HEK293 (cell line): Measurements from ENCODE around the gene DOK4.
A peak's percentile ranks its signal among the peaks of the same experiment; 100 is the strongest.

Source experiments
- GLIS2 ChIP-seq: fragments of 450-650 bp; formaldehyde crosslinking; IDR thresholded peaks from 2 replicates; pipeline ENCODE4 v1.5.1; 2016; ENCODE audit warnings: missing biosample characterization, missing genetic modification characterization
- HOXD13 ChIP-seq: sonication (generic); formaldehyde crosslinking; IDR thresholded peaks from 2 replicates; pipeline ENCODE4 v1.8.0; 2022; ENCODE audit warnings: missing genetic modification reagents, borderline replicate concordance
- SCRT2 ChIP-seq: fragments of 450-650 bp; formaldehyde crosslinking; IDR thresholded peaks from 2 replicates; pipeline ENCODE4 v1.5.1; 2016; ENCODE audit warnings: missing biosample characterization, missing genetic modification characterization
- SETDB1 ChIP-seq: IDR thresholded peaks from one replicate; pipeline ENCODE4 v1.6.1; 2017; ENCODE audit warnings: mild to moderate bottlenecking, low read length, moderate library complexity, mixed read lengths; ENCODE audit not compliant: insufficient read length
- SP2 ChIP-seq: fragments of 450-650 bp; formaldehyde crosslinking; IDR thresholded peaks from 2 replicates; pipeline ENCODE4 v1.5.1; 2016; ENCODE audit warnings: missing biosample characterization, missing genetic modification characterization
- SP3 ChIP-seq: fragments of 450-650 bp; formaldehyde crosslinking; IDR thresholded peaks from 2 replicates; pipeline ENCODE4 v1.5.1; 2016; ENCODE audit warnings: missing biosample characterization, missing genetic modification characterization
- ZBTB21 ChIP-seq: fragments of 450-650 bp; formaldehyde crosslinking; IDR thresholded peaks from 2 replicates; pipeline ENCODE4 v1.5.1; 2017; ENCODE audit warnings: missing biosample characterization, missing genetic modification characterization
- ZNF16 ChIP-seq: fragments of 450-650 bp; formaldehyde crosslinking; IDR thresholded peaks from 2 replicates; pipeline ENCODE4 v1.5.1; 2016; ENCODE audit warnings: low read depth, missing biosample characterization, missing genetic modification characterization
- ZNF211 ChIP-seq: fragments of 450-650 bp; formaldehyde crosslinking; IDR thresholded peaks from 2 replicates; pipeline ENCODE4 v1.5.1; 2016; ENCODE audit warnings: low read depth, missing biosample characterization, missing genetic modification characterization
- ZNF214 ChIP-seq: fragments of 450-650 bp; formaldehyde crosslinking; IDR thresholded peaks from 2 replicates; pipeline ENCODE4 v1.5.1; 2017; ENCODE audit warnings: missing biosample characterization, mild to moderate bottlenecking, missing genetic modification characterization, borderline replicate concordance
- ZNF521 ChIP-seq: fragments of 450-650 bp; formaldehyde crosslinking; IDR thresholded peaks from 2 replicates; pipeline ENCODE4 v1.5.1; 2017; ENCODE audit warnings: missing biosample characterization, mild to moderate bottlenecking, missing genetic modification characterization
- ZNF76 ChIP-seq: fragments of 450-650 bp; formaldehyde crosslinking; IDR thresholded peaks from 2 replicates; pipeline ENCODE4; 2016; ENCODE audit warnings: low read depth, missing biosample characterization, missing genetic modification characterization, borderline replicate concordance
- ZSCAN16 ChIP-seq: fragments of 450-650 bp; formaldehyde crosslinking; IDR thresholded peaks from 2 replicates; pipeline ENCODE4 v1.5.1; 2016; ENCODE audit warnings: missing biosample characterization, missing genetic modification characterization
- TF ChIP-seq, protein P1 (sequence below): fragments of 450-650 bp; formaldehyde crosslinking; IDR thresholded peaks from 2 replicates; pipeline ENCODE4 v1.5.1; 2016; ENCODE audit warnings: missing biosample characterization, missing genetic modification characterization, borderline replicate concordance
- TF ChIP-seq, protein P2 (sequence below): fragments of 450-650 bp; formaldehyde crosslinking; IDR thresholded peaks from 2 replicates; pipeline ENCODE4 v1.5.1; 2016; ENCODE audit warnings: missing biosample characterization, missing genetic modification characterization
- TF ChIP-seq, protein P3 (sequence below): fragments of 450-650 bp; formaldehyde crosslinking; IDR thresholded peaks from 2 replicates; pipeline ENCODE4 v1.5.1; 2016; ENCODE audit warnings: missing biosample characterization, missing genetic modification characterization
- TF ChIP-seq, protein P4 (sequence below): fragments of 450-650 bp; formaldehyde crosslinking; IDR thresholded peaks from 2 replicates; pipeline ENCODE4 v1.5.1; 2017; ENCODE audit warnings: missing biosample characterization, missing genetic modification characterization
- TF ChIP-seq, protein P5 (sequence below): fragments of 450-650 bp; formaldehyde crosslinking; IDR thresholded peaks from 2 replicates; pipeline ENCODE4 v1.5.1; 2016; ENCODE audit warnings: missing biosample characterization, missing genetic modification characterization

The DOK4 gene

DNA sequence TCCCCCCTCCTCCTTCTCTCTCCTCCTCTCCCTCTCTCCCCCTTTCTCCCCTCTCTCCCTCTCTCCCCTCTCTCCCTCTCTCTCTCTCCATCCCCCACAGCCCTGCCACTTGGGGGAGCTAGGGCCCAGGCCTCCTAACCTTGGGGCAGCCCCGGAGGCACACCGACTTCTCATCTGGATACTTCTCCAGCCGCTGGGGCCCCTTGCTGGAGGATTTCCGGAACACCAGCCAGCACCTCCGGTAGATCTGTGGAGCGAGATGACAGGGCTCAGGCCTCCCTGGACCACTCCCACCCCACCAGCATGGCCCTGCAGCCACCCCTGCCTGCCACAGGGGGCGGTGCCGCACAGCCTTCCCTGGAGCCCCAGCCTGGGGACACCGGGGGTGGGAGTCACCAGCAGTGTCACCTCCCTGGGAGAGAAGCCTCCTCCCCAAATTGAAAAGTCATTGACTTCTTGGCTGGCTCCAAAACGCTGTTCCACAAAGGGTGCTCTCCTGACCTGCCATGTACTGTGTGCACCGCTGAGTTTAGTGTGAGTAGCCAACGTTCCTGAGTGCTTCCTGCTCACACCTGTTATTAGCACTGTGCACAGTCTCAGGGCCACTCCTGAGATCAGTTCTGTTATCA is 10.5 kb downstream of the DOK4 start (continued):
- TF ChIP-seq SP2 (tag by site-specific recombination), result peak; percentile 54
- TF ChIP-seq, protein P1, sequence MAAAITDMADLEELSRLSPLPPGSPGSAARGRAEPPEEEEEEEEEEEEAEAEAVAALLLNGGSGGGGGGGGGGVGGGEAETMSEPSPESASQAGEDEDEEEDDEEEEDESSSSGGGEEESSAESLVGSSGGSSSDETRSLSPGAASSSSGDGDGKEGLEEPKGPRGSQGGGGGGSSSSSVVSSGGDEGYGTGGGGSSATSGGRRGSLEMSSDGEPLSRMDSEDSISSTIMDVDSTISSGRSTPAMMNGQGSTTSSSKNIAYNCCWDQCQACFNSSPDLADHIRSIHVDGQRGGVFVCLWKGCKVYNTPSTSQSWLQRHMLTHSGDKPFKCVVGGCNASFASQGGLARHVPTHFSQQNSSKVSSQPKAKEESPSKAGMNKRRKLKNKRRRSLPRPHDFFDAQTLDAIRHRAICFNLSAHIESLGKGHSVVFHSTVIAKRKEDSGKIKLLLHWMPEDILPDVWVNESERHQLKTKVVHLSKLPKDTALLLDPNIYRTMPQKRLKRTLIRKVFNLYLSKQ (tag by site-specific recombination), result no peak
- TF ChIP-seq, protein P2, sequence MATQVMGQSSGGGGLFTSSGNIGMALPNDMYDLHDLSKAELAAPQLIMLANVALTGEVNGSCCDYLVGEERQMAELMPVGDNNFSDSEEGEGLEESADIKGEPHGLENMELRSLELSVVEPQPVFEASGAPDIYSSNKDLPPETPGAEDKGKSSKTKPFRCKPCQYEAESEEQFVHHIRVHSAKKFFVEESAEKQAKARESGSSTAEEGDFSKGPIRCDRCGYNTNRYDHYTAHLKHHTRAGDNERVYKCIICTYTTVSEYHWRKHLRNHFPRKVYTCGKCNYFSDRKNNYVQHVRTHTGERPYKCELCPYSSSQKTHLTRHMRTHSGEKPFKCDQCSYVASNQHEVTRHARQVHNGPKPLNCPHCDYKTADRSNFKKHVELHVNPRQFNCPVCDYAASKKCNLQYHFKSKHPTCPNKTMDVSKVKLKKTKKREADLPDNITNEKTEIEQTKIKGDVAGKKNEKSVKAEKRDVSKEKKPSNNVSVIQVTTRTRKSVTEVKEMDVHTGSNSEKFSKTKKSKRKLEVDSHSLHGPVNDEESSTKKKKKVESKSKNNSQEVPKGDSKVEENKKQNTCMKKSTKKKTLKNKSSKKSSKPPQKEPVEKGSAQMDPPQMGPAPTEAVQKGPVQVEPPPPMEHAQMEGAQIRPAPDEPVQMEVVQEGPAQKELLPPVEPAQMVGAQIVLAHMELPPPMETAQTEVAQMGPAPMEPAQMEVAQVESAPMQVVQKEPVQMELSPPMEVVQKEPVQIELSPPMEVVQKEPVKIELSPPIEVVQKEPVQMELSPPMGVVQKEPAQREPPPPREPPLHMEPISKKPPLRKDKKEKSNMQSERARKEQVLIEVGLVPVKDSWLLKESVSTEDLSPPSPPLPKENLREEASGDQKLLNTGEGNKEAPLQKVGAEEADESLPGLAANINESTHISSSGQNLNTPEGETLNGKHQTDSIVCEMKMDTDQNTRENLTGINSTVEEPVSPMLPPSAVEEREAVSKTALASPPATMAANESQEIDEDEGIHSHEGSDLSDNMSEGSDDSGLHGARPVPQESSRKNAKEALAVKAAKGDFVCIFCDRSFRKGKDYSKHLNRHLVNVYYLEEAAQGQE (tag by site-specific recombination), result no peak
- no peak for TF ChIP-seq ZNF76
- TF ChIP-seq, protein P3, sequence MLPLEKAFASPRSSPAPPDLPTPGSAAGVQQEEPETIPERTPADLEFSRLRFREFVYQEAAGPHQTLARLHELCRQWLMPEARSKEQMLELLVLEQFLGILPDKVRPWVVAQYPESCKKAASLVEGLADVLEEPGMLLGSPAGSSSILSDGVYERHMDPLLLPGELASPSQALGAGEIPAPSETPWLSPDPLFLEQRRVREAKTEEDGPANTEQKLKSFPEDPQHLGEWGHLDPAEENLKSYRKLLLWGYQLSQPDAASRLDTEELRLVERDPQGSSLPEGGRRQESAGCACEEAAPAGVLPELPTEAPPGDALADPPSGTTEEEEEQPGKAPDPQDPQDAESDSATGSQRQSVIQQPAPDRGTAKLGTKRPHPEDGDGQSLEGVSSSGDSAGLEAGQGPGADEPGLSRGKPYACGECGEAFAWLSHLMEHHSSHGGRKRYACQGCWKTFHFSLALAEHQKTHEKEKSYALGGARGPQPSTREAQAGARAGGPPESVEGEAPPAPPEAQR (tag by site-specific recombination), result no peak
- TF ChIP-seq, protein P4, sequence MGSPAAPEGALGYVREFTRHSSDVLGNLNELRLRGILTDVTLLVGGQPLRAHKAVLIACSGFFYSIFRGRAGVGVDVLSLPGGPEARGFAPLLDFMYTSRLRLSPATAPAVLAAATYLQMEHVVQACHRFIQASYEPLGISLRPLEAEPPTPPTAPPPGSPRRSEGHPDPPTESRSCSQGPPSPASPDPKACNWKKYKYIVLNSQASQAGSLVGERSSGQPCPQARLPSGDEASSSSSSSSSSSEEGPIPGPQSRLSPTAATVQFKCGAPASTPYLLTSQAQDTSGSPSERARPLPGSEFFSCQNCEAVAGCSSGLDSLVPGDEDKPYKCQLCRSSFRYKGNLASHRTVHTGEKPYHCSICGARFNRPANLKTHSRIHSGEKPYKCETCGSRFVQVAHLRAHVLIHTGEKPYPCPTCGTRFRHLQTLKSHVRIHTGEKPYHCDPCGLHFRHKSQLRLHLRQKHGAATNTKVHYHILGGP (tag by site-specific recombination), result no peak
- no peak for TF ChIP-seq ZSCAN16 (tag by site-specific recombination)
- TF ChIP-seq GLIS2 (tag by site-specific recombination), result peak; percentile 95
- TF ChIP-seq ZNF214 (tag by site-specific recombination), result no peak
- no peak for TF ChIP-seq HOXD13
- peak; percentile 71 for TF ChIP-seq SCRT2 (tag by site-specific recombination)
- TF ChIP-seq SP3 (tag by site-specific recombination), result no peak
- TF ChIP-seq ZNF211 (tag by site-specific recombination), result no peak
- no peak for TF ChIP-seq SETDB1
- no peak for TF ChIP-seq ZBTB21
- TF ChIP-seq ZNF521 (tag by site-specific recombination), result no peak
- TF ChIP-seq, protein P5, sequence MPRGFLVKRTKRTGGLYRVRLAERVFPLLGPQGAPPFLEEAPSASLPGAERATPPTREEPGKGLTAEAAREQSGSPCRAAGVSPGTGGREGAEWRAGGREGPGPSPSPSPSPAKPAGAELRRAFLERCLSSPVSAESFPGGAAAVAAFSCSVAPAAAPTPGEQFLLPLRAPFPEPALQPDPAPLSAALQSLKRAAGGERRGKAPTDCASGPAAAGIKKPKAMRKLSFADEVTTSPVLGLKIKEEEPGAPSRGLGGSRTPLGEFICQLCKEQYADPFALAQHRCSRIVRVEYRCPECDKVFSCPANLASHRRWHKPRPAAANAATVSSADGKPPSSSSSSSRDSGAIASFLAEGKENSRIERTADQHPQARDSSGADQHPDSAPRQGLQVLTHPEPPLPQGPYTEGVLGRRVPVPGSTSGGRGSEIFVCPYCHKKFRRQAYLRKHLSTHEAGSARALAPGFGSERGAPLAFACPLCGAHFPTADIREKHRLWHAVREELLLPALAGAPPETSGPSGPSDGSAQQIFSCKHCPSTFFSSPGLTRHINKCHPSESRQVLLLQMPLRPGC, result no peak
- TF ChIP-seq ZNF16, result no peak
